DND-41 (cell line): ENCODE measurements around the gene CCR7.

Experiments used
- EZH2 ChIP-seq: IDR thresholded peaks from 3 replicates; pipeline ENCODE4 v1.6.1; 2012; ENCODE audit warnings: borderline replicate concordance, low read depth, mild to moderate bottlenecking, moderate library complexity, low read length, inconsistent platforms; ENCODE audit not compliant: severe bottlenecking
- TF ChIP-seq, protein P1 (sequence below): IDR thresholded peaks from 2 replicates; pipeline ENCODE4 v1.5.1; 2012; ENCODE audit warnings: borderline replicate concordance, low read length, moderate library complexity, mild to moderate bottlenecking; ENCODE audit not compliant: poor library complexity, severe bottlenecking; ENCODE audit errors: extremely low read depth

DNA sequence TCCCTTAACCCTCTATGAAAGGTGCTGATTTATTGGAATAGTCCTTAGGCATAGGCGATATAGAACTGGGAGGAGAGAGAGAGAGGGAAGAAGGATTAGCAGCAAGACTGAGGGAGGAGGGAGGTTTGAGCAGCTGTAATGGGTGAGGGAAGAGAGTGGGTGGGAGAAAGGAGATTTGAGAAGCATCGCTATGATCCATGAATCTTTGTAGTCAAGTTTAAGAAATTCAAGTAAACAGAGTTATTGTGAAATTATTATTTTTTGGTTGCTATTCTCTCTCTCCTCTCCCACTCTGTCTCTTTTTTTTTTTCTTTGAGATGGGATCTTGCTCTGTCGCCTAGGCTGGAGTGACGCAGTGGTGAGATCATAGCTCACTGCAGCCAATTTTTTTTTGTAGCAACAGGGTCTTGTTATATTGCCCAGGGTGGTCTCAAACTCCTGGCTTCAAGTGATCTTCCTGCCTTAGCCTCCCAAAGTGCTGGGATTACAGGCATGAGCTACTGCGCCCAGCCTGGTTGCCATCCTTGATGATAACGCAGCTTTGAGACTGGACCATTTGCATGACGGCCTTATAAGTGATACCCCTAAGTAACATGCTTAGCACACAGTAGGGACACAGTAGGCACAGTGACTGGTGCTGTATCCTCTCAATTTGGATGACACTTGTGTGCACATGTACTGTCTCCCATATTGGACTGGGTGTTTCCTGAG lies 42.9 kb downstream of the CCR7 start:
- TF ChIP-seq, protein P1, sequence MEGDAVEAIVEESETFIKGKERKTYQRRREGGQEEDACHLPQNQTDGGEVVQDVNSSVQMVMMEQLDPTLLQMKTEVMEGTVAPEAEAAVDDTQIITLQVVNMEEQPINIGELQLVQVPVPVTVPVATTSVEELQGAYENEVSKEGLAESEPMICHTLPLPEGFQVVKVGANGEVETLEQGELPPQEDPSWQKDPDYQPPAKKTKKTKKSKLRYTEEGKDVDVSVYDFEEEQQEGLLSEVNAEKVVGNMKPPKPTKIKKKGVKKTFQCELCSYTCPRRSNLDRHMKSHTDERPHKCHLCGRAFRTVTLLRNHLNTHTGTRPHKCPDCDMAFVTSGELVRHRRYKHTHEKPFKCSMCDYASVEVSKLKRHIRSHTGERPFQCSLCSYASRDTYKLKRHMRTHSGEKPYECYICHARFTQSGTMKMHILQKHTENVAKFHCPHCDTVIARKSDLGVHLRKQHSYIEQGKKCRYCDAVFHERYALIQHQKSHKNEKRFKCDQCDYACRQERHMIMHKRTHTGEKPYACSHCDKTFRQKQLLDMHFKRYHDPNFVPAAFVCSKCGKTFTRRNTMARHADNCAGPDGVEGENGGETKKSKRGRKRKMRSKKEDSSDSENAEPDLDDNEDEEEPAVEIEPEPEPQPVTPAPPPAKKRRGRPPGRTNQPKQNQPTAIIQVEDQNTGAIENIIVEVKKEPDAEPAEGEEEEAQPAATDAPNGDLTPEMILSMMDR: no peak
- TF ChIP-seq EZH2: no peak
